GM06990 (cell line): Measurements from ENCODE around the gene CKAP4.

Source experiments
- DNase-seq: peaks from one replicate; pipeline ENCODE4 v3.0.0-alpha.2; 2011; ENCODE audit not compliant: insufficient read length; ENCODE audit errors: extremely low read depth
- H3K27me3 ChIP-seq: replicated peaks from 2 replicates; pipeline ENCODE4 v1.6.0; 2011; ENCODE audit warnings: low read length; ENCODE audit not compliant: control insufficient read depth, insufficient read depth
- H3K36me3 ChIP-seq: 2 replicates; pipeline ENCODE4 v1.5.1; 2011; ENCODE audit warnings: low read length; ENCODE audit not compliant: control insufficient read depth, insufficient read depth
- H3K4me3 ChIP-seq: replicated peaks from 2 replicates; pipeline ENCODE4 v1.5.1; 2011; ENCODE audit warnings: low read depth, mild to moderate bottlenecking, control low read depth, low read length
- CTCF ChIP-seq: IDR thresholded peaks from 2 replicates; pipeline ENCODE4 v1.5.1; 2011; ENCODE audit warnings: low read length, control low read depth, mild to moderate bottlenecking, inconsistent platforms; ENCODE audit not compliant: insufficient read depth, poor library complexity, severe bottlenecking

Gene CKAP4

GRCh38 chr12:106205208-106206069 is 42.4 kb downstream of the CKAP4 start:
- no peak overlapping the region for H3K4me3 ChIP-seq
- DNase-seq = no peak
- no peaks in the 10 kb centered on the region for H3K36me3 ChIP-seq
- H3K27me3 ChIP-seq = no peaks in the 10 kb centered on the region
- TF ChIP-seq CTCF = peak; percentile 26

DNA sequence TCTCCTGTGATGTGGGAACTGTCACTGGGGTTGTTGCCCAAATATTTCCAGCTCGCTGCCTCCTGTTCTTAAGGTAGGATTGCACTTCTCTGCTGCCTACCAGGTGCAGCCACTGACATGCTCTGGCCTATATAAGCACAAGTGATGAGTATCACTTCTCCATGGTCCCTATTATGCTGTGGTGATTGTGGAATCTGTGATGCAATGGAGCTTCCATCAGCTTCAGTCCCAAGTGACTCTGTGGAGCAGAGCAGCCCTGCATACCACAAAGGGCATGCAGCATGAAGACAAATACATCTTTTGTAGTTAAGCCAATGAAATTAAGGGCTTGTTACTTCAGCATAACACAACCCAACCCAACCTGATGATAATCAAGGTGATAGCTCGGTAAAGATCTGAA is 43.5 kb downstream of the CKAP4 start:
- DNase-seq = no peak
- Histone ChIP-seq H3K27me3 (peaks cover 2% of the 10 kb centered on the region; the same call in 1 of the 2 replicates), H3K36me3 (no peaks in the 10 kb centered on the region), H3K4me3 (no peak overlapping the region)
- no peak for TF ChIP-seq CTCF

- Histone ChIP-seq H3K36me3 (no peaks in the 10 kb centered on the region), H3K27me3 (peaks cover 2% of the 10 kb centered on the region; the same call in 1 of the 2 replicates), H3K4me3 (no peak overlapping the region)
- no peak for DNase-seq
- no peak for TF ChIP-seq CTCF
Observed at GRCh38 chr12:106197906-106198623, 49.8 kb downstream of the CKAP4 start.

DNA sequence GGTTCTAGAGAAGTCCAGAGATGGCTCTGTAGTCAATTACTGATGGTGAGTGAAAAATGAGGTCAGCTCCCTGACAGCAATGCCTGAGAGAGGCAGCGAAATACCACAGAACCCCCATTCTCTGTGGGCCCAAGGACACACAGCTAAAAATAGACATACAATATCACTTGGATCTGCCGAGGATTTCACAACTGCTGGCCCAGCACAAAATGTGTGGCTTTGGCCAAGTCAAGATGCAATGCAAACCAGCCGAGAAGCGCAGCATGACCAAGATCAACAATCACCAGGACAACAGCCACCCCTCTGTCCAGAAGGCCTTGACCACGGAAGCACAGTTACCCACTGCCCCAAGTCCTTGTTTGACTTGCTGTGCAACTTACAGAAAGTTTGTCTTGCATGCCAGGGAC is 52.2 kb downstream of the CKAP4 start:
- TF ChIP-seq CTCF = no peak
- H3K4me3 ChIP-seq = no peak overlapping the region
- peaks cover 2% of the 10 kb centered on the region; the same call in 1 of the 2 replicates for H3K27me3 ChIP-seq
- H3K36me3 ChIP-seq = no peaks in the 10 kb centered on the region
- DNase-seq = no peak

DNA sequence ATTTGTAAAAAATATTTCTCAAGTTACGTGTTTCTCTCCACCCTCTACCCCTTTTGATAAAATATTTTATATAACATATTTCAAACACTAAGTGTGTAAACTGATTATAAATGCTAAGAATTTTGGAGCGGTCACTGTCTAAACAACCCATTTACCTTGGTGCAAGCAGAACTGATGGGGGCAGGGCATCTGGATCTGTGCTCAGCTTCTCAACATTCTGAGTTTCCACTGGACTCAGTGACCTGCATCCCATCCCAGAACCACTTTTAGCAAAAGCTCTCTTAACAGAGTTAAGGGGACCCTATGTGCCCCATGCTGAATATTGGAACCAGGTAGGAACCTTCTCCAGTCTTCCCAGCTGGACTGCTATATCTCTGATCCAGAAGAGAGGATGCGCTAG is 53.5 kb downstream of the CKAP4 start:
- Histone ChIP-seq H3K27me3 (no peaks in the 10 kb centered on the region; the same call in 1 of the 2 replicates), H3K4me3 (no peak overlapping the region), H3K36me3 (no peaks in the 10 kb centered on the region)
- no peak for TF ChIP-seq CTCF
- DNase-seq = no peak
